Mucosa of stomach (tissue), 1 donor: Measurements from ENCODE around the gene MYO1D.

Experiments
- H3K27me3 ChIP-seq: one replicate; pipeline ENCODE4 v1.7.0; 2013; ENCODE audit warnings: mild to moderate bottlenecking, low read length; ENCODE audit not compliant: control insufficient read depth, insufficient read depth
- H3K36me3 ChIP-seq: one replicate; pipeline ENCODE4 v1.7.0; 2013; ENCODE audit warnings: low read length; ENCODE audit not compliant: control insufficient read depth, insufficient read depth
- H3K4me1 ChIP-seq: one replicate; pipeline ENCODE4 v1.7.0; 2013; ENCODE audit warnings: mild to moderate bottlenecking, low read length; ENCODE audit not compliant: control insufficient read depth, insufficient read depth
- H3K4me3 ChIP-seq: one replicate; pipeline ENCODE4 v1.7.0; 2013; ENCODE audit warnings: low read length
- H3K9ac ChIP-seq: one replicate; pipeline ENCODE4 v1.7.0; 2013; ENCODE audit warnings: mild to moderate bottlenecking, low read length, moderate library complexity
- H3K9me3 ChIP-seq: one replicate; pipeline ENCODE4 v1.7.0; 2013; ENCODE audit warnings: mild to moderate bottlenecking, low read length, moderate library complexity; ENCODE audit not compliant: control insufficient read depth
- donor health status: Pancreatic carcinoma.

MYO1D gene

GRCh38 chr17:32588982-32589381, 287.9 kb downstream of the MYO1D start:
- no peaks in the 10 kb centered on the region for H3K27me3 ChIP-seq
- H3K4me3 ChIP-seq, result no peak overlapping the region
- no peaks in the 10 kb centered on the region for H3K36me3 ChIP-seq
- no peak overlapping the region for H3K9ac ChIP-seq
- H3K4me1 ChIP-seq, result no peaks in the 10 kb centered on the region
- no peaks in the 10 kb centered on the region for H3K9me3 ChIP-seq

- Histone ChIP-seq H3K4me1 (no peaks in the 10 kb centered on the region), H3K36me3 (no peaks in the 10 kb centered on the region), H3K27me3 (no peaks in the 10 kb centered on the region), H3K9me3 (no peaks in the 10 kb centered on the region), H3K9ac (no peak overlapping the region), H3K4me3 (no peak overlapping the region)
Measured at GRCh38 chr17:32588135-32588534, 288.8 kb downstream of the MYO1D start.

GRCh38 chr17:32586666-32587065, 290.3 kb downstream of the MYO1D start:
- Histone ChIP-seq H3K4me1 (no peaks in the 10 kb centered on the region), H3K9me3 (no peaks in the 10 kb centered on the region), H3K27me3 (no peaks in the 10 kb centered on the region), H3K4me3 (no peak overlapping the region), H3K9ac (no peak overlapping the region), H3K36me3 (no peaks in the 10 kb centered on the region)

GRCh38 chr17:32584792-32585191, 292.1 kb downstream of the MYO1D start:
- H3K36me3 ChIP-seq, result no peaks in the 10 kb centered on the region
- no peak overlapping the region for H3K9ac ChIP-seq
- H3K4me1 ChIP-seq, result no peaks in the 10 kb centered on the region
- no peaks in the 10 kb centered on the region for H3K27me3 ChIP-seq
- H3K9me3 ChIP-seq, result no peaks in the 10 kb centered on the region
- no peak overlapping the region for H3K4me3 ChIP-seq

GRCh38 chr17:32583053-32583452, 293.9 kb downstream of the MYO1D start:
- H3K4me3 ChIP-seq, result no peak overlapping the region
- no peaks in the 10 kb centered on the region for H3K9me3 ChIP-seq
- no peaks in the 10 kb centered on the region for H3K4me1 ChIP-seq
- H3K36me3 ChIP-seq, result no peaks in the 10 kb centered on the region
- no peaks in the 10 kb centered on the region for H3K27me3 ChIP-seq
- no peak overlapping the region for H3K9ac ChIP-seq

- no peaks in the 10 kb centered on the region for H3K36me3 ChIP-seq
- no peaks in the 10 kb centered on the region for H3K27me3 ChIP-seq
- no peak overlapping the region for H3K9ac ChIP-seq
- H3K4me1 ChIP-seq, result no peaks in the 10 kb centered on the region
- no peaks in the 10 kb centered on the region for H3K9me3 ChIP-seq
- H3K4me3 ChIP-seq, result no peak overlapping the region
Measured at GRCh38 chr17:32575852-32576251, 301.1 kb downstream of the MYO1D start.

GRCh38 chr17:32570081-32570396, 306.9 kb downstream of the MYO1D start:
- H3K36me3 ChIP-seq, result no peaks in the 10 kb centered on the region
- no peaks in the 10 kb centered on the region for H3K4me1 ChIP-seq
- H3K4me3 ChIP-seq, result no peak overlapping the region
- H3K27me3 ChIP-seq, result no peaks in the 10 kb centered on the region
- no peaks in the 10 kb centered on the region for H3K9me3 ChIP-seq
- H3K9ac ChIP-seq, result no peak overlapping the region

- Histone ChIP-seq H3K9me3 (no peaks in the 10 kb centered on the region), H3K36me3 (no peaks in the 10 kb centered on the region), H3K4me3 (no peak overlapping the region), H3K27me3 (no peaks in the 10 kb centered on the region), H3K4me1 (no peaks in the 10 kb centered on the region), H3K9ac (no peak overlapping the region)
Measured at GRCh38 chr17:32569171-32570080, 307.5 kb downstream of the MYO1D start.

- no peaks in the 10 kb centered on the region for H3K4me1 ChIP-seq
- no peak overlapping the region for H3K4me3 ChIP-seq
- H3K9me3 ChIP-seq, result no peaks in the 10 kb centered on the region
- H3K27me3 ChIP-seq, result no peaks in the 10 kb centered on the region
- H3K9ac ChIP-seq, result no peak overlapping the region
- no peaks in the 10 kb centered on the region for H3K36me3 ChIP-seq
Measured at GRCh38 chr17:32568705-32569104, 308.2 kb downstream of the MYO1D start.

- H3K27me3 ChIP-seq, result no peaks in the 10 kb centered on the region
- no peak overlapping the region for H3K9ac ChIP-seq
- H3K4me1 ChIP-seq, result no peaks in the 10 kb centered on the region
- no peaks in the 10 kb centered on the region for H3K9me3 ChIP-seq
- H3K36me3 ChIP-seq, result no peaks in the 10 kb centered on the region
- H3K4me3 ChIP-seq, result no peak overlapping the region
Measured at GRCh38 chr17:32567511-32567910, 309.4 kb downstream of the MYO1D start.

- H3K36me3 ChIP-seq, result no peaks in the 10 kb centered on the region
- H3K9ac ChIP-seq, result no peak overlapping the region
- no peaks in the 10 kb centered on the region for H3K27me3 ChIP-seq
- no peaks in the 10 kb centered on the region for H3K9me3 ChIP-seq
- no peak overlapping the region for H3K4me3 ChIP-seq
- H3K4me1 ChIP-seq, result no peaks in the 10 kb centered on the region
Measured at GRCh38 chr17:32567086-32567485, 309.8 kb downstream of the MYO1D start.

GRCh38 chr17:32566303-32566702, 310.6 kb downstream of the MYO1D start:
- H3K36me3 ChIP-seq, result no peaks in the 10 kb centered on the region
- H3K9ac ChIP-seq, result no peak overlapping the region
- H3K9me3 ChIP-seq, result no peaks in the 10 kb centered on the region
- H3K27me3 ChIP-seq, result no peaks in the 10 kb centered on the region
- H3K4me1 ChIP-seq, result no peaks in the 10 kb centered on the region
- no peak overlapping the region for H3K4me3 ChIP-seq

- H3K4me3 ChIP-seq, result no peak overlapping the region
- no peaks in the 10 kb centered on the region for H3K4me1 ChIP-seq
- no peaks in the 10 kb centered on the region for H3K27me3 ChIP-seq
- H3K9me3 ChIP-seq, result no peaks in the 10 kb centered on the region
- H3K36me3 ChIP-seq, result no peaks in the 10 kb centered on the region
- no peak overlapping the region for H3K9ac ChIP-seq
Measured at GRCh38 chr17:32565401-32565800, 311.5 kb downstream of the MYO1D start.
